ENCODE results near the gene NPVF.
A peak's percentile ranks its signal among the peaks of the same experiment; 100 is the strongest.

The NPVF gene

GRCh38 chr7:25207887-25208286 lies 20.4 kb downstream of the NPVF start:
- Mint-ChIP-seq H3K36me3 (ENCODE audit: low read depth) (no peaks in the 10 kb centered on the region), H3K4me1 (no peaks in the 10 kb centered on the region), H3K27me3 (peaks cover 27% of the 10 kb centered on the region), H3K27ac (no peak overlapping the region), H3K9me3 (no peaks in the 10 kb centered on the region), H3K4me3 (no peak overlapping the region)
- ATAC-seq (no peak), DNase-seq (no peak)

- ATAC-seq, result no peak
- Mint-ChIP-seq H3K9me3 (no peaks in the 10 kb centered on the region), H3K4me1 (no peaks in the 10 kb centered on the region), H3K36me3 (ENCODE audit: low read depth) (no peaks in the 10 kb centered on the region), H3K4me3 (no peak overlapping the region), H3K27ac (no peak overlapping the region), H3K27me3 (peaks cover 22% of the 10 kb centered on the region)
- DNase-seq, result no peak
These were observed 21.5 kb downstream of the NPVF start for GRCh38 chr7:25206765-25207164.

- ATAC-seq (no peak), DNase-seq (no peak)
- H3K27me3 Mint-ChIP-seq, result peaks cover 7% of the 10 kb centered on the region
- no peak overlapping the region for H3K27ac Mint-ChIP-seq
- H3K9me3 Mint-ChIP-seq, result no peaks in the 10 kb centered on the region
- no peaks in the 10 kb centered on the region for H3K36me3 Mint-ChIP-seq (ENCODE audit: low read depth)
- no peak overlapping the region for H3K4me3 Mint-ChIP-seq
- H3K4me1 Mint-ChIP-seq, result no peaks in the 10 kb centered on the region
These were observed 32.0 kb downstream of the NPVF start for GRCh38 chr7:25196132-25196896.

- ATAC-seq, result no peak
- no peak overlapping the region for H3K4me3 Mint-ChIP-seq
- no peak for DNase-seq
- H3K4me1 Mint-ChIP-seq, result no peaks in the 10 kb centered on the region
- no peaks in the 10 kb centered on the region for H3K9me3 Mint-ChIP-seq
- peaks cover 7% of the 10 kb centered on the region for H3K27me3 Mint-ChIP-seq
- no peak overlapping the region for H3K27ac Mint-ChIP-seq
- no peaks in the 10 kb centered on the region for H3K36me3 Mint-ChIP-seq (ENCODE audit: low read depth)
These were observed 34.2 kb downstream of the NPVF start for GRCh38 chr7:25194036-25194435.

- H3K4me1 Mint-ChIP-seq, result no peaks in the 10 kb centered on the region
- no peaks in the 10 kb centered on the region for H3K36me3 Mint-ChIP-seq (ENCODE audit: low read depth)
- DNase-seq (no peak), ATAC-seq (no peak)
- H3K4me3 Mint-ChIP-seq, result no peak overlapping the region
- H3K27ac Mint-ChIP-seq, result no peak overlapping the region
- H3K9me3 Mint-ChIP-seq, result no peaks in the 10 kb centered on the region
- peaks cover 8% of the 10 kb centered on the region for H3K27me3 Mint-ChIP-seq
These were observed 36.2 kb downstream of the NPVF start for GRCh38 chr7:25192043-25192442.

GRCh38 chr7:25189197-25189596 lies 39.1 kb downstream of the NPVF start:
- peaks cover 8% of the 10 kb centered on the region for H3K27me3 Mint-ChIP-seq
- H3K36me3 Mint-ChIP-seq (ENCODE audit: low read depth), result no peaks in the 10 kb centered on the region
- H3K9me3 Mint-ChIP-seq, result no peaks in the 10 kb centered on the region
- no peak overlapping the region for H3K4me3 Mint-ChIP-seq
- no peak overlapping the region for H3K27ac Mint-ChIP-seq
- H3K4me1 Mint-ChIP-seq, result no peaks in the 10 kb centered on the region
- DNase-seq, result no peak
- no peak for ATAC-seq

- Mint-ChIP-seq H3K36me3 (ENCODE audit: low read depth) (no peaks in the 10 kb centered on the region), H3K9me3 (no peaks in the 10 kb centered on the region), H3K4me3 (no peak overlapping the region), H3K27me3 (peaks cover 8% of the 10 kb centered on the region), H3K4me1 (no peaks in the 10 kb centered on the region), H3K27ac (no peak overlapping the region)
- ATAC-seq, result no peak
- DNase-seq, result no peak
These were observed 40.4 kb downstream of the NPVF start for GRCh38 chr7:25187932-25188331.

GRCh38 chr7:25186436-25186835 lies 41.9 kb downstream of the NPVF start:
- no peaks in the 10 kb centered on the region for H3K9me3 Mint-ChIP-seq
- H3K36me3 Mint-ChIP-seq (ENCODE audit: low read depth), result no peaks in the 10 kb centered on the region
- ATAC-seq (no peak), DNase-seq (no peak)
- no peak overlapping the region for H3K27ac Mint-ChIP-seq
- H3K27me3 Mint-ChIP-seq, result peaks cover 2% of the 10 kb centered on the region
- H3K4me1 Mint-ChIP-seq, result no peaks in the 10 kb centered on the region
- no peak overlapping the region for H3K4me3 Mint-ChIP-seq

GRCh38 chr7:25181532-25181931 lies 46.8 kb downstream of the NPVF start:
- DNase-seq (no peak), ATAC-seq (no peak)
- Mint-ChIP-seq H3K27me3 (no peaks in the 10 kb centered on the region), H3K9me3 (no peaks in the 10 kb centered on the region), H3K36me3 (ENCODE audit: low read depth) (peaks cover 7% of the 10 kb centered on the region), H3K4me3 (no peak overlapping the region), H3K27ac (no peak overlapping the region), H3K4me1 (peaks cover 13% of the 10 kb centered on the region)

GRCh38 chr7:25180946-25181345 lies 47.3 kb downstream of the NPVF start:
- Mint-ChIP-seq H3K9me3 (no peaks in the 10 kb centered on the region), H3K4me3 (peak overlapping the region; percentile 78), H3K36me3 (ENCODE audit: low read depth) (peaks cover 7% of the 10 kb centered on the region), H3K4me1 (peaks cover 13% of the 10 kb centered on the region), H3K27me3 (no peaks in the 10 kb centered on the region), H3K27ac (peak overlapping the region; percentile 78)
- no peak for DNase-seq
- ATAC-seq, result no peak

- Mint-ChIP-seq H3K4me3 (peak overlapping the region; percentile 78), H3K9me3 (no peaks in the 10 kb centered on the region), H3K4me1 (peaks cover 13% of the 10 kb centered on the region), H3K27ac (peak overlapping the region; percentile 78), H3K27me3 (no peaks in the 10 kb centered on the region), H3K36me3 (ENCODE audit: low read depth) (peaks cover 7% of the 10 kb centered on the region)
- no peak for DNase-seq
- ATAC-seq, result peak; percentile 42
These were observed 47.7 kb downstream of the NPVF start for GRCh38 chr7:25180592-25180923.

GRCh38 chr7:25179771-25180591 lies 48.3 kb downstream of the NPVF start:
- no peaks in the 10 kb centered on the region for H3K27me3 Mint-ChIP-seq

GRCh38 chr7:25179325-25179724 lies 49.0 kb downstream of the NPVF start:
- DNase-seq, result no peak
- ATAC-seq, result no peak
- Mint-ChIP-seq H3K27ac (peak overlapping the region; percentile 46), H3K9me3 (no peaks in the 10 kb centered on the region), H3K4me1 (peaks cover 13% of the 10 kb centered on the region), H3K4me3 (peak overlapping the region; percentile 78), H3K36me3 (ENCODE audit: low read depth) (peaks cover 7% of the 10 kb centered on the region), H3K27me3 (no peaks in the 10 kb centered on the region)

More at GRCh38 chr7:25179771-25180591, 48.3 kb downstream of the NPVF start:
- peak; percentile 99 for DNase-seq
- H3K4me1 Mint-ChIP-seq, result peaks cover 13% of the 10 kb centered on the region
- peaks cover 7% of the 10 kb centered on the region for H3K36me3 Mint-ChIP-seq (ENCODE audit: low read depth)
- peak overlapping the region; percentile 78 for H3K27ac Mint-ChIP-seq
- peak overlapping the region; percentile 78 for H3K4me3 Mint-ChIP-seq
- ATAC-seq, result peak; percentile 91
- H3K9me3 Mint-ChIP-seq, result no peaks in the 10 kb centered on the region
